Measurements from ENCODE around the gene MCM6. TPM values are rescaled to one million over a fixed set of nuclear protein-coding genes. Genes with fewer than 3 reads are reported as not detected.

MCM6 gene
- total RNA-seq, 1 experiment from 2014 or later: 84.8 TPM

DNA sequence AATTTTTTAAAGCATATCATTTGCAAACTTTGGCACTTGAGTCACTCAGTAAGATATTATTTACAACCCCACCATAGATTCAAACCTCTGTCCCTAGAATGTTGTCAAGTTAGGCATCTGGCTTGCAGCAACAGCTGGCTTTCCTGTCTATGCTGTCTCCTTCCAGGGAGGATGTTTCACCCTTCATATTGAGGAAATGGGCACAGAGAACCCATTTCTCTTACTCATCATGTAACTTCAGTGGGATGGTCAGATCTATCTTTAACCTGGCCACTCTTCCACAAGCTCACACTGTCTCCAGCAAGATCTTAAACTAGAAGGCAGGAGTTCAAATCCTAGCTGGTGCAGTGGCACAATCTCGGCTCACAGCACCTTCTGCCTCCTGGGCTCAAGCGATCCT lies 55.1 kb downstream of the MCM6 start (continued):
- TF ChIP-seq, protein P1, sequence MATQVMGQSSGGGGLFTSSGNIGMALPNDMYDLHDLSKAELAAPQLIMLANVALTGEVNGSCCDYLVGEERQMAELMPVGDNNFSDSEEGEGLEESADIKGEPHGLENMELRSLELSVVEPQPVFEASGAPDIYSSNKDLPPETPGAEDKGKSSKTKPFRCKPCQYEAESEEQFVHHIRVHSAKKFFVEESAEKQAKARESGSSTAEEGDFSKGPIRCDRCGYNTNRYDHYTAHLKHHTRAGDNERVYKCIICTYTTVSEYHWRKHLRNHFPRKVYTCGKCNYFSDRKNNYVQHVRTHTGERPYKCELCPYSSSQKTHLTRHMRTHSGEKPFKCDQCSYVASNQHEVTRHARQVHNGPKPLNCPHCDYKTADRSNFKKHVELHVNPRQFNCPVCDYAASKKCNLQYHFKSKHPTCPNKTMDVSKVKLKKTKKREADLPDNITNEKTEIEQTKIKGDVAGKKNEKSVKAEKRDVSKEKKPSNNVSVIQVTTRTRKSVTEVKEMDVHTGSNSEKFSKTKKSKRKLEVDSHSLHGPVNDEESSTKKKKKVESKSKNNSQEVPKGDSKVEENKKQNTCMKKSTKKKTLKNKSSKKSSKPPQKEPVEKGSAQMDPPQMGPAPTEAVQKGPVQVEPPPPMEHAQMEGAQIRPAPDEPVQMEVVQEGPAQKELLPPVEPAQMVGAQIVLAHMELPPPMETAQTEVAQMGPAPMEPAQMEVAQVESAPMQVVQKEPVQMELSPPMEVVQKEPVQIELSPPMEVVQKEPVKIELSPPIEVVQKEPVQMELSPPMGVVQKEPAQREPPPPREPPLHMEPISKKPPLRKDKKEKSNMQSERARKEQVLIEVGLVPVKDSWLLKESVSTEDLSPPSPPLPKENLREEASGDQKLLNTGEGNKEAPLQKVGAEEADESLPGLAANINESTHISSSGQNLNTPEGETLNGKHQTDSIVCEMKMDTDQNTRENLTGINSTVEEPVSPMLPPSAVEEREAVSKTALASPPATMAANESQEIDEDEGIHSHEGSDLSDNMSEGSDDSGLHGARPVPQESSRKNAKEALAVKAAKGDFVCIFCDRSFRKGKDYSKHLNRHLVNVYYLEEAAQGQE (IDR thresholded peaks at IDR 0.05; ENCODE audit: low read depth): no peak
- TF ChIP-seq ZNF274 (IDR thresholded peaks at IDR 0.05; ENCODE audit: low read depth, low read length) (no peak), FOSL1 (IDR thresholded peaks at IDR 0.05; ENCODE audit: low read depth) (no peak), SRF (IDR thresholded peaks at IDR 0.05; ENCODE audit: low read depth) (no peak), EZH2 (IDR thresholded peaks at IDR 0.05) (no peak), EGR1 (IDR thresholded peaks at IDR 0.05; ENCODE audit: low read depth) (no peak)
- TF ChIP-seq, protein P2, sequence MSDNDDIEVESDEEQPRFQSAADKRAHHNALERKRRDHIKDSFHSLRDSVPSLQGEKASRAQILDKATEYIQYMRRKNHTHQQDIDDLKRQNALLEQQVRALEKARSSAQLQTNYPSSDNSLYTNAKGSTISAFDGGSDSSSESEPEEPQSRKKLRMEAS (IDR thresholded peaks at IDR 0.05): no peak

DNA sequence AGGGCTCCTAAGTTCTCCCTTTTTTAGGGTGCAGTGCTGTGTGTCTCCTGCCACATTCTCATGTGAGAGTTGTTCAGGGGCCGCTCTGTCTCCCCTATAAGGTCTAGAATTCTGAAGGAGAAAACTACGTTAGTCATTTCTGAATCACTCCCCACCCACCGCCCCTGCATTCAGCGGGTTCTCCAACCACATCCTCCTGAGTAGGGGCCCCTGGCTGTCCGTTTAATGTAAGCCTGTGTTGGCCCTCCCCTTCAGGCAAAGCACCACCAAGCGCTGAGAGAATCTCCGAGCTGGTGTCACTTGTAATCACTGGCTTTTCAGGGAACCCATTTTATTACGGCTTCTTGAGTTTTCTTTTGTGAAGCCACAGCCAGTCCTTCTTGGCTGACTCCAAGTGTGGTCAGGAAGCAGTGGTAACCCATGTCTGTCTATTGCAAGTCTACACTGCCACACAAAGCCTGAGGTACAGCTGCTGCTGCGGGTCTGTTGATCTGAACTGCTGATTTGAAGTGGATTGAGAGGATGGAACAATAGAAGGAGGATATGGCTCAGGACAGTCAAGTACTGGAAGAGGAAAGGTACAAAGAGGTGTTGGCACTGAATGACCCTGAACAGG lies 56.1 kb downstream of the MCM6 start:
- Histone ChIP-seq H3K9ac (ENCODE audit: low read length) (no peak overlapping the region), H3K9me3 (ENCODE audit: control insufficient read depth in 1 of 2, insufficient read depth in 1 of 2, low read depth in 1 of 2, low read length in 2 of 2) (no peaks in the 10 kb centered on the region), H2AFZ (ENCODE audit: low read depth, low read length, poor library complexity, severe bottlenecking) (no peak overlapping the region), H3K4me1 (ENCODE audit: control insufficient read depth in 1 of 2, insufficient read depth in 2 of 2, low read length in 2 of 2) (no peaks in the 10 kb centered on the region), H3K9me2 (ENCODE audit: insufficient read depth) (no peaks in the 10 kb centered on the region), H3K79me2 (ENCODE audit: insufficient read depth, low read length) (no peaks in the 10 kb centered on the region), H4K20me1 (ENCODE audit: insufficient read depth) (no peaks in the 10 kb centered on the region), H3K4me2 (ENCODE audit: low read length) (no peak overlapping the region), H3K4me3 (replicated peaks in 1 of 2; ENCODE audit: low read depth in 1 of 2, low read length in 2 of 2) (no peak overlapping the region), H3K27me3 (ENCODE audit: insufficient read depth, low read length) (no peaks in the 10 kb centered on the region), H3K36me3 (ENCODE audit: control insufficient read depth in 1 of 2, insufficient read depth in 2 of 2, low read length in 2 of 2) (no peaks in the 10 kb centered on the region), H3K27ac (ENCODE audit: low read depth, low read length) (no peak overlapping the region)
- ChIA-PET POLR2A (no interaction called here), CTCF (interaction anchor here (1.0 kb wide), 1 partner anchor 564 kb away, joined by 4 read pairs; no protein-coding TSS in a partner anchor), RAD21 (ENCODE audit: low non-redundant PET in 1 of 2, low total read pairs in 2 of 2, uncharacterized antibody in 2 of 2, unreplicated experiment in 2 of 2) (no interaction called here)
- no peak for TF ChIP-seq EZH2phosphoT487 (IDR thresholded peaks at IDR 0.05; ENCODE audit: borderline replicate concordance)
- no peak for TF ChIP-seq ZFX (IDR thresholded peaks at IDR 0.05)
- TF ChIP-seq POLR2A (IDR thresholded peaks at IDR 0.05; ENCODE audit: borderline replicate concordance, extremely low read depth, insufficient read depth, insufficient read length): no peak
- TF ChIP-seq, protein P3, sequence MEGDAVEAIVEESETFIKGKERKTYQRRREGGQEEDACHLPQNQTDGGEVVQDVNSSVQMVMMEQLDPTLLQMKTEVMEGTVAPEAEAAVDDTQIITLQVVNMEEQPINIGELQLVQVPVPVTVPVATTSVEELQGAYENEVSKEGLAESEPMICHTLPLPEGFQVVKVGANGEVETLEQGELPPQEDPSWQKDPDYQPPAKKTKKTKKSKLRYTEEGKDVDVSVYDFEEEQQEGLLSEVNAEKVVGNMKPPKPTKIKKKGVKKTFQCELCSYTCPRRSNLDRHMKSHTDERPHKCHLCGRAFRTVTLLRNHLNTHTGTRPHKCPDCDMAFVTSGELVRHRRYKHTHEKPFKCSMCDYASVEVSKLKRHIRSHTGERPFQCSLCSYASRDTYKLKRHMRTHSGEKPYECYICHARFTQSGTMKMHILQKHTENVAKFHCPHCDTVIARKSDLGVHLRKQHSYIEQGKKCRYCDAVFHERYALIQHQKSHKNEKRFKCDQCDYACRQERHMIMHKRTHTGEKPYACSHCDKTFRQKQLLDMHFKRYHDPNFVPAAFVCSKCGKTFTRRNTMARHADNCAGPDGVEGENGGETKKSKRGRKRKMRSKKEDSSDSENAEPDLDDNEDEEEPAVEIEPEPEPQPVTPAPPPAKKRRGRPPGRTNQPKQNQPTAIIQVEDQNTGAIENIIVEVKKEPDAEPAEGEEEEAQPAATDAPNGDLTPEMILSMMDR (IDR thresholded peaks at IDR 0.05 in 2 of 3, conservative IDR thresholded peaks at IDR 0.05 in 1 of 3; ENCODE audit: borderline replicate concordance in 1 of 3, insufficient read depth in 1 of 3, low read depth in 2 of 3, low read length in 2 of 3): no peak
- no peak for TF ChIP-seq EGR1 (IDR thresholded peaks at IDR 0.05; ENCODE audit: low read depth)
- TF ChIP-seq, protein P4, sequence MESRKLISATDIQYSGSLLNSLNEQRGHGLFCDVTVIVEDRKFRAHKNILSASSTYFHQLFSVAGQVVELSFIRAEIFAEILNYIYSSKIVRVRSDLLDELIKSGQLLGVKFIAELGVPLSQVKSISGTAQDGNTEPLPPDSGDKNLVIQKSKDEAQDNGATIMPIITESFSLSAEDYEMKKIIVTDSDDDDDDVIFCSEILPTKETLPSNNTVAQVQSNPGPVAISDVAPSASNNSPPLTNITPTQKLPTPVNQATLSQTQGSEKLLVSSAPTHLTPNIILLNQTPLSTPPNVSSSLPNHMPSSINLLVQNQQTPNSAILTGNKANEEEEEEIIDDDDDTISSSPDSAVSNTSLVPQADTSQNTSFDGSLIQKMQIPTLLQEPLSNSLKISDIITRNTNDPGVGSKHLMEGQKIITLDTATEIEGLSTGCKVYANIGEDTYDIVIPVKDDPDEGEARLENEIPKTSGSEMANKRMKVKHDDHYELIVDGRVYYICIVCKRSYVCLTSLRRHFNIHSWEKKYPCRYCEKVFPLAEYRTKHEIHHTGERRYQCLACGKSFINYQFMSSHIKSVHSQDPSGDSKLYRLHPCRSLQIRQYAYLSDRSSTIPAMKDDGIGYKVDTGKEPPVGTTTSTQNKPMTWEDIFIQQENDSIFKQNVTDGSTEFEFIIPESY (IDR thresholded peaks at IDR 0.05; ENCODE audit: extremely low read depth, insufficient replicate concordance, low read length): no peak
- BruUV-seq (replicated peaks): no TSS peak
- DNase-seq (ENCODE audit: low read depth, low spot score) (no peak), ATAC-seq (no peak)
- intact Hi-C loops (cut with micrococcal nuclease): no loop called here

Measured in HCT116 (cell line).